ENCODE data around the gene CTTNBP2.

DNA sequence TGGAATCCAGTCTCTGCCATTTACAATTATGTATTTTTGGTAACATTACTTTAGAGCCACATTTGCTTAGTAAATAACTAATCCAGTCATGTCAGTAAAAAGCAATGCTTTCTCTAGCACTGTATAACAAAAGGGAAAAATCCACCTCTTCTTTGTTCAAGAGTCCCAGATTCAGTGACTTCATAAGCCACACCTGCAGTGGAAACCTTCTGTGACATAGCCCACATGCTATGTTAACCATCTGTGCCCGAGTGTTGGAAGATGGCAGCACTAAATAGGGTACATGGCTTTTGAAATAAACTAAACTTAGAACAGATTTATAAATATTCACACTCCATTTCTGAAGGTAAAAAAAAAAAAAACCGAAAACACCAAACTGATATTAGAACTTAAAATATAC, 83.0 kb downstream of the CTTNBP2 start:
- TF ChIP-seq, protein P1, sequence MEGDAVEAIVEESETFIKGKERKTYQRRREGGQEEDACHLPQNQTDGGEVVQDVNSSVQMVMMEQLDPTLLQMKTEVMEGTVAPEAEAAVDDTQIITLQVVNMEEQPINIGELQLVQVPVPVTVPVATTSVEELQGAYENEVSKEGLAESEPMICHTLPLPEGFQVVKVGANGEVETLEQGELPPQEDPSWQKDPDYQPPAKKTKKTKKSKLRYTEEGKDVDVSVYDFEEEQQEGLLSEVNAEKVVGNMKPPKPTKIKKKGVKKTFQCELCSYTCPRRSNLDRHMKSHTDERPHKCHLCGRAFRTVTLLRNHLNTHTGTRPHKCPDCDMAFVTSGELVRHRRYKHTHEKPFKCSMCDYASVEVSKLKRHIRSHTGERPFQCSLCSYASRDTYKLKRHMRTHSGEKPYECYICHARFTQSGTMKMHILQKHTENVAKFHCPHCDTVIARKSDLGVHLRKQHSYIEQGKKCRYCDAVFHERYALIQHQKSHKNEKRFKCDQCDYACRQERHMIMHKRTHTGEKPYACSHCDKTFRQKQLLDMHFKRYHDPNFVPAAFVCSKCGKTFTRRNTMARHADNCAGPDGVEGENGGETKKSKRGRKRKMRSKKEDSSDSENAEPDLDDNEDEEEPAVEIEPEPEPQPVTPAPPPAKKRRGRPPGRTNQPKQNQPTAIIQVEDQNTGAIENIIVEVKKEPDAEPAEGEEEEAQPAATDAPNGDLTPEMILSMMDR (IDR thresholded peaks at IDR 0.05), result no peak
- TF ChIP-seq EZH2 (IDR thresholded peaks at IDR 0.05; ENCODE audit: borderline replicate concordance, insufficient read depth, low read depth, low read length, poor library complexity, severe bottlenecking), result no peak
